Right lobe of liver (tissue), 6 donors: ENCODE measurements around the gene RPS6KC1. TPM values are rescaled to one million over a fixed set of nuclear protein-coding genes. Genes with fewer than 3 reads are reported as not detected.
A peak's percentile ranks its signal among the peaks of the same experiment; 100 is the strongest.

Experiments used
- ATAC-seq, 4 donors: fragments of 200-7000 bp; cut with Tn5 transposase; one replicate each; pipeline ENCODE4 v1.9.1; 2020; ENCODE audit warnings: mild to moderate bottlenecking in 4 of 4, moderate library complexity in 4 of 4
- DNase-seq, 3 donors: peaks; one replicate each; pipeline ENCODE4 v3.0.0-alpha.2; 2020
- H3K27ac ChIP-seq, 3 donors: fragments of 200-600 bp; one replicate each; pipeline ENCODE4 v1.8.0; 2022
- H3K27me3 ChIP-seq, 2 donors: fragments of 200-600 bp; one replicate each; pipeline ENCODE4 v1.8.0; 2022
- H3K36me3 ChIP-seq, 4 donors: fragments of 200-600 bp; sonication (generic) in 1 of 4; one replicate each; pipeline versions ENCODE4 v1.5.1 to v1.8.0; 2017 to 2022; ENCODE audit warnings: control low read depth in 1 of 4
- H3K4me1 ChIP-seq, 4 donors: fragments of 200-600 bp; sonication (generic) in 1 of 4; one replicate each; pipeline versions ENCODE4 v1.5.1 to v1.8.0; 2017 to 2022; ENCODE audit warnings: control low read depth in 1 of 4
- H3K4me3 ChIP-seq, 3 donors: fragments of 200-600 bp; one replicate each; pipeline ENCODE4 v1.8.0; 2022
- H3K9me3 ChIP-seq, 4 donors: fragments of 200-600 bp; sonication (generic) in 1 of 4; one replicate each; pipeline versions ENCODE4 v1.5.1 to v1.8.0; 2017 to 2022; ENCODE audit warnings: control low read depth in 1 of 4
- POLR2A ChIP-seq: fragments of 450-650 bp; IDR thresholded peaks from one replicate; pipeline ENCODE4 v1.6.1; 2017; ENCODE audit warnings: antibody characterized with exemption, mild to moderate bottlenecking
- WGBS: methylation state at CpG from one replicate; pipeline ENCODE4 v1.1.6; 2018; ENCODE audit warnings: low coverage, low lambda C conversion rate; ENCODE audit not compliant: insufficient coverage; ENCODE audit errors: missing lambda C conversion rate; 5-methylcytosine and 5-hydroxymethylcytosine counted together
- intact Hi-C, 2 donors: fragments of 100-400 bp; cut with DNase I; formaldehyde crosslinking; loops; one replicate each; pipeline versions ENCODE4 v1.11.2 to v1.14.1; 2022
- total RNA-seq, 6 experiments: library from RNA; depleted of rRNA in 2 of 6; stranded (reverse); fragments of >200 nt in 2 of 6; fragmentation: NEBNext Ultra II Directional in 3 of 6; extraction: Animal tissue kit (Norgen Biotek cat#: 25700) in 3 of 6; gene quantifications; one replicate each; pipeline versions ENCODE4 v1.1.0 to v1.2.4, GENCODE V29; 2016 to 2023
- TF ChIP-seq, protein P1 (sequence below), 4 donors: fragments of 200-600 bp in 3 of 4; fragments of 450-650 bp in 1 of 4; IDR thresholded peaks; one replicate each; pipeline versions ENCODE4 v1.5.1 to v1.8.0; 2016 to 2022; ENCODE audit warnings: antibody characterized with exemption in 4 of 4, mild to moderate bottlenecking in 2 of 4
- donor health status: DM: no; HTN: yes; CAD: no.
- donor health status: DM: no; HTN: no; CAD: no.
- donor health status: DM: no; HTN: no; CAD: no.
- donor health status: DM: no; HTN: yes; CAD: no.
- donor health status: DM: no; HTN: yes; CAD: no.

RPS6KC1 gene
- total RNA-seq, 6 experiments from 2014 or later = 7.7 to 9.1 (median 8.4) TPM

DNA sequence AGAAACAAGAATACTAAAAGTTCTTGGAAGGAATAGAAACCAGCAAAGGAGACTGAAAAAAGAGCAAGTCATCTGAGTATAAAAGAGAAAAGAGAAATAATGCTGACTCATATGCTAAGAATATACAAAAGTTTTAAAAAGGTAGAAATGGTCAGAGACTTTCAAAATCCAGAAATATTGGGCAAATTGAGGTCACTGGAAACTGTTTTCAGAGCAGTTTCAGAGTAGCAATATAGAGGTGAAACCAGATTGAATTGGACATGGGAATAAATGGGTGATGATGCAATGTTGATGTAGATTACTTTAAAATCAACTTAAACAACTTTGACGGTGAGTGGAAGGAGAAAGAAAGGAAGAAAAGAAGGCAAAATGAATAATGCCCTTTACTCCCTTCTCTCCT is 1.8 kb upstream of the RPS6KC1 start:
- WGBS = 71% methylated on average over 1 of the region's 1 CpG
- Histone ChIP-seq H3K4me1 (peaks cover 0 to 13% (median 5%) of the 10 kb centered on the region in 4 donors), H3K36me3 (no peaks in the 10 kb centered on the region), H3K27ac (no peak overlapping the region), H3K9me3 (no peaks in the 10 kb centered on the region), H3K27me3 (peaks cover 0 to 6% of the 10 kb centered on the region in 2 donors), H3K4me3 (no peak overlapping the region)
- intact Hi-C loops = no loop called here
- TF ChIP-seq, protein P1, sequence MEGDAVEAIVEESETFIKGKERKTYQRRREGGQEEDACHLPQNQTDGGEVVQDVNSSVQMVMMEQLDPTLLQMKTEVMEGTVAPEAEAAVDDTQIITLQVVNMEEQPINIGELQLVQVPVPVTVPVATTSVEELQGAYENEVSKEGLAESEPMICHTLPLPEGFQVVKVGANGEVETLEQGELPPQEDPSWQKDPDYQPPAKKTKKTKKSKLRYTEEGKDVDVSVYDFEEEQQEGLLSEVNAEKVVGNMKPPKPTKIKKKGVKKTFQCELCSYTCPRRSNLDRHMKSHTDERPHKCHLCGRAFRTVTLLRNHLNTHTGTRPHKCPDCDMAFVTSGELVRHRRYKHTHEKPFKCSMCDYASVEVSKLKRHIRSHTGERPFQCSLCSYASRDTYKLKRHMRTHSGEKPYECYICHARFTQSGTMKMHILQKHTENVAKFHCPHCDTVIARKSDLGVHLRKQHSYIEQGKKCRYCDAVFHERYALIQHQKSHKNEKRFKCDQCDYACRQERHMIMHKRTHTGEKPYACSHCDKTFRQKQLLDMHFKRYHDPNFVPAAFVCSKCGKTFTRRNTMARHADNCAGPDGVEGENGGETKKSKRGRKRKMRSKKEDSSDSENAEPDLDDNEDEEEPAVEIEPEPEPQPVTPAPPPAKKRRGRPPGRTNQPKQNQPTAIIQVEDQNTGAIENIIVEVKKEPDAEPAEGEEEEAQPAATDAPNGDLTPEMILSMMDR (IDR thresholded peaks at IDR 0.05) = no peak
- DNase-seq = no peak
- no peak for ATAC-seq

DNA sequence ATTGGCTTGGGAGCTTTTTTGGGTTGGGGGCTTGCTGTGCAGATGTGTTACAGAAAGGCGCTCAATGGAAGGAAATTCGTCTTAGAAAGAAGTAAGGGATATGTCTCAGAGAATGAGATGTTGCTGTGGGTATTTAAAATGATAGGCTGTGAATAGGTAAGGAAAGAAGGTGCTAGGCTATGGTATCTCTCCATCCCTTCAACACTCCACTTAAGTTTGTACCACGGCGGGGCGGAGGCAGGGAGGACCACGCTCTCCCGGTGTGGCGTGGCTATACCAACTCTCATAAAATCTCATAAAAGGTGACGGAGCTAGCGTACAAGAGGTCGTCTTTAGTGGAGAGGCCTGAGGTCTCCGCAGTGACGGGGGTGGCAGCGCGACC is 305 bp upstream of the RPS6KC1 start:
- DNase-seq (no peak), ATAC-seq (peak; percentile 22 to 59 (median 36))
- 35% methylated on average over 8 of the region's 15 CpGs for WGBS
- Histone ChIP-seq H3K9me3 (no peaks in the 10 kb centered on the region), H3K4me1 (peaks cover 0 to 17% (median 6%) of the 10 kb centered on the region in 4 donors), H3K36me3 (no peaks in the 10 kb centered on the region), H3K4me3 (peak overlapping the region; percentile 76 to 91 (median 84)), H3K27ac (peak overlapping the region; percentile 30 to 59 (median 56)), H3K27me3 (peaks cover 0 to 6% of the 10 kb centered on the region in 2 donors)
- no peak for TF ChIP-seq POLR2A
- TF ChIP-seq, protein P1 (IDR thresholded peaks at IDR 0.05) = no peak
- intact Hi-C loops = no loop called here

GRCh38 chr1:213051881-213052202 is 801 bp downstream of the RPS6KC1 start:
- intact Hi-C loops = no loop called here
- peaks cover 0 to 22% (median 6%) of the 10 kb centered on the region in 4 donors for H3K4me1 ChIP-seq
- 2% methylated on average over 2 of the region's 2 CpGs for WGBS
- no peaks in the 10 kb centered on the region for H3K9me3 ChIP-seq
- H3K4me3 ChIP-seq = peak overlapping the region; percentile 76 to 91 (median 84)
- no peaks in the 10 kb centered on the region for H3K36me3 ChIP-seq
- TF ChIP-seq, protein P1 (IDR thresholded peaks at IDR 0.05) = no peak
- TF ChIP-seq POLR2A = no peak
- ATAC-seq = no peak
- no peak for DNase-seq
- H3K27me3 ChIP-seq = peaks cover 0 to 6% of the 10 kb centered on the region in 2 donors
- H3K27ac ChIP-seq = no peak overlapping the region

DNA sequence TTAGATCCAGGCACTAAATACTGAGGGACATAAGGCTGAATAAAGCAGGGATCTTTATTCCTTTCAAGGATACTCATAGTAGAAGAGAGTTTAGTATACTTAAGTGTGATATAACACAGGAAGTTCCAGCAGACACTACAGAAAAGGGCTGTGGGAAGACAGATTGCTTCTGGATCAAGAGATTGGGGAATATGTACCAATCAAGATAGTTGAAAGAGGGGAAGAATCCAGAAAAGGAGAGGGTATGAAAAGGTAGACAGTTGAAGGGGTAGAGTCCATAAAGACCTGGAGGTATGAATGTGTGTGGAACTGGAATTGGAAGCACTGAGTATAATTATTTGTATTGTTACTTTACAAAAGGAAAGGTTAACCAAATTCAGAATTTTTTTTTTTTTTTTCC is 2.4 kb downstream of the RPS6KC1 start:
- Histone ChIP-seq H3K27ac (no peak overlapping the region), H3K4me1 (peaks cover 0 to 22% (median 6%) of the 10 kb centered on the region in 4 donors), H3K36me3 (no peaks in the 10 kb centered on the region), H3K4me3 (no peak overlapping the region), H3K27me3 (peaks cover 0 to 6% of the 10 kb centered on the region in 2 donors), H3K9me3 (no peaks in the 10 kb centered on the region)
- intact Hi-C loops = no loop called here
- ATAC-seq (no peak), DNase-seq (no peak)
- TF ChIP-seq, protein P1 (IDR thresholded peaks at IDR 0.05) = no peak
- TF ChIP-seq POLR2A = no peak

DNA sequence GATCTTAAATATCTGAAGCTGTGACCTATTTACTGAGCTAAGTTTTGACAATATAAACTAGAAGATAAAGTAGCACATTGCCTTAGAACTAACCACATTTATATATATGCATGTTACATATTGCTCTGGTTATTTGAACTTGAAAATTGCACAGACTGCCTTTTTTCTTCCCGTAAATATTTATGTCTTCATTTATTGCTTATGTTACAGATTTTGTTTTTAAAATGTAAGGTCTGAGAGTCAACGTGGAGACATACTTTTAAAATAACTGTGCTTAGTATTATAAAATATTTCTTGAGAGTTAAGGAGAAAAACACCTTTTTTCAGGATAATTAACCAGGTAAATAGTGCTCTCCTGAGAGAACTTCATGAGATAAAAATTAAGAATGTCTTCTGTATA is 3.1 kb downstream of the RPS6KC1 start:
- DNase-seq = no peak
- ATAC-seq = no peak
- H3K27me3 ChIP-seq = peaks cover 0 to 6% of the 10 kb centered on the region in 2 donors
- no peaks in the 10 kb centered on the region for H3K9me3 ChIP-seq
- no peak overlapping the region for H3K4me3 ChIP-seq
- intact Hi-C loops = no loop called here
- H3K4me1 ChIP-seq = peaks cover 0 to 22% (median 6%) of the 10 kb centered on the region in 4 donors
- 89% methylated on average over 2 of the region's 2 CpGs for WGBS
- H3K36me3 ChIP-seq = no peaks in the 10 kb centered on the region
- no peak overlapping the region for H3K27ac ChIP-seq
- no peak for TF ChIP-seq POLR2A
- TF ChIP-seq, protein P1 (IDR thresholded peaks at IDR 0.05) = no peak
